G401 (cell line): ENCODE data around the gene TP63. TPM values are rescaled to one million over a fixed set of nuclear protein-coding genes. Genes with fewer than 3 reads are reported as not detected.
"Not testable (repeated sequence)": the region's sequence is repeated elsewhere in the genome, so short reads cannot be mapped to it uniquely, and the experiment has no call there.

Source experiments
- DNase-seq: peaks from one replicate; pipeline ENCODE4 v3.0.0-alpha.2; 2015; ENCODE audit warnings: low spot score
- in situ Hi-C: cut with HindIII; loops from 2 replicates; pipeline ENCODE4 v1.10.0; 2016; ENCODE audit warnings: low sequenced_read_pairs, mixed read lengths
- total RNA-seq: library from RNA; depleted of rRNA; stranded (reverse); fragments of >200 nt; shearing (Covaris generic); gene quantifications from 2 replicates; pipeline ENCODE4 v1.2.3, GENCODE V29; 2014; rRNA removed

Gene TP63
- not detected in 2 replicates for total RNA-seq

DNA sequence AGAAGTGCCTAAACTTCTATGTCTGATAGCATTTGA lies at the start of gene TP63:
TP63 (plus strand) TSS at position 17 of the 36 bp plus-strand sequence. CDS start 127 bp downstream, outside the sequence.
- in situ Hi-C loops = no loop called here
- DNase-seq = no peak

DNA sequence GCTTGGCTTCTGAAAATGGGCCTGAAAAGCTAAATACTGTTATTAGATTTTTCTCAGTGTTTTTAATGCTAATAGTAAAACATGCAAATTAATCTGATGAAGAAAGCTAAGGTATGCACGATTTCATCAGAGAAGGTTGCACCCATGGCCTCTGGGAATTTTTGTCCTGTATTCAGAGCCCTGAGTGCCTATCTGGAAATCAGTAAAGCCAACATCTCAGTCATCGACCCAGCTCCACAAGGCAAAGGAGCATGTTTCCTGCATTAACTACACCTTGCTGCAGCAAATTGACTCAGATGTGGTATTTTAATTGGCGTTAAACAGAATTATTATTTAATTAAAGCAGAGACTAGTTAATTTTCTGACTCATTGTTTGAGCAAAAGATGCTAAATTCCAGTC lies 49.0 kb upstream of the TP63 start:
- in situ Hi-C loops = no loop called here
- DNase-seq = no peak

DNA sequence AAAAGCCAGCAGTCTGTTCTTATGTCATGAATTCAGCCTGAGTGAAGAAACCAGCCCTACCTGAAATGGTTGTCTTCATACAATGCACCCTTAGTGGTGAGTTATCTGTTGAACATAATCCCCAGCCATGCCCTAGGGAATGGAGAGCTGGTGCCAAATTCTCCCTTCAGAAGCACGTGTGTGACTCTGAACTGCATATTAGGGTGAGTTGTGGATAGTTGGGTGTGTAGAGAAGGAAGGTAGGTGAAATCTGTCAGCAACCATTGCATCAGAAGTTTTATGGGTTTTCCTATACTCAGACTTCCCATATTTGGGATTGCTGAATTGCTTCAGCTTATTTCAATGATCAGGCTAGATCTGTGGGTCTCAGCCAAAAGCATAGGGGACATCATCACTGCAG lies 46.5 kb upstream of the TP63 start:
- DNase-seq = no peak
- in situ Hi-C loops = no loop called here

DNA sequence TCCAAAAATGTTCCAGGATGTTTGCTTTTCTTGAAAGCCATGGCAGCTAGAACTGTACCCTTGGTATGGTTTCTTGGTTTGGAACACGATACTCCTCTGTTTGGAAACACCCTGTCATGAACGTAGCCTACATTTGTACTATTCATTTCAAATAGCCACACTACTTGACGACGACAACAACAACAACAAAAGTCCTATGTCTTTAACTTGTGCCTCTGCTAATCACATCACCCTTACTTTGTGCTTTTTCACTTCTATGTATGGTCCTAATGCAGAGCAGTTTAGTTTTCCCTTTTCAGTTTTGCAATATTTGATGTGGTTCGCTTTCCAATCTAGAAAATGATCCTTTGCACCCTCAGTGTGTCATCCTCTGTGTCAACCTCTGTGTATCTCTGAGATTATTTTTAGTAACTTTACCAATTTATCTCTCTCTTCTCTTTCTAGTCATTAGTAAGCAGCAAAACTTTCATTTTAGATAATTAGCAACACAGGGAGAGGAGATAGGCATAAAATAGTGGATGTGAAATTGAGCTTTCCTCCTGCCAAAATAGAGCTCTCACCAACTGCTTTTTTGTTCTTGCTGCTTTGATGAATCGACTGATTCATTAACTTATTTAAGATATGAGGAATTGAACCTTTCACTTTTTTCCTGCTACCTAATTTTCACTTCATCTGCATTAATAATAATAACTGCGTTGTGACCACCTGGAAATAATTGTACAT lies 44.1 kb upstream of the TP63 start:
- in situ Hi-C loops = no loop called here
- DNase-seq = no peak

DNA sequence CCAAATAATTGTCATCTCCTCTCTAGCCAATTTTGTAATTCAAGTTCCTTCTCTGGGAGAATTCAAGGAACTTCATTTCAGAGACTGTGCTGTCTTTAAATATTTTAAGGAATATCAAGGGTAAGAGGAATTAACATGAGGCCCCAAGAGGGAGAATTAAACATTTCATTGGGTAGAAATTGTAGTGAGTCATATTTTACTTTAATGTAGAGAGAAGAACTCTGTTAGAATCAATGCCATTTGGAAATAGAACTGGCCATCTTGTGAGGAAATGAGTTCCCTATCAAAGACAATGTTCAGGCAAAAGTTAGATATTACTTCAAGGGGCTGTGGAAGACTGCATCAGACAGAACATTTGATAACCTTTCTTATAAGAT lies 43.5 kb upstream of the TP63 start:
- in situ Hi-C loops = no loop called here

DNA sequence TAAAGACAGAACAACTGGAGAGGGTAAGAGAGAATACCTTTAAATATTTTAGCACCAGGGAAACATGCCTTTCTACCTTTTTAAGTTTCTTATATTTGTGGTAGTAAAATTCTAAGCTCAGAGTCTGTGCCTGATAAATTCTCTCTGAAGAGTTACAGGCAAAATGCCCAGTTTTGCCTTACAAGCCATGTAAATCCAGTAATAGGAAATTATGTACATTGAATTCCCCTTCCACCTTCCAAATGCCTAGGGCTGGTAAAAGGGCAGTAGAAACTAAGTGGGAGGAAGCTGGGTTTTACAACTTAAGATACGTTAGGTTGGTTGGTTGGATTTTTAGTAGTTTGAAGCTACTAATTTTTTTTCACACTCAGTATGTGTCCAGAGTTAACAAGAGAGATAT lies 43.1 kb upstream of the TP63 start:
- in situ Hi-C loops = no loop called here
- no peak for DNase-seq

More for the DNA sequence above, 43.5 kb upstream of the TP63 start:
- no peak for DNase-seq

DNA sequence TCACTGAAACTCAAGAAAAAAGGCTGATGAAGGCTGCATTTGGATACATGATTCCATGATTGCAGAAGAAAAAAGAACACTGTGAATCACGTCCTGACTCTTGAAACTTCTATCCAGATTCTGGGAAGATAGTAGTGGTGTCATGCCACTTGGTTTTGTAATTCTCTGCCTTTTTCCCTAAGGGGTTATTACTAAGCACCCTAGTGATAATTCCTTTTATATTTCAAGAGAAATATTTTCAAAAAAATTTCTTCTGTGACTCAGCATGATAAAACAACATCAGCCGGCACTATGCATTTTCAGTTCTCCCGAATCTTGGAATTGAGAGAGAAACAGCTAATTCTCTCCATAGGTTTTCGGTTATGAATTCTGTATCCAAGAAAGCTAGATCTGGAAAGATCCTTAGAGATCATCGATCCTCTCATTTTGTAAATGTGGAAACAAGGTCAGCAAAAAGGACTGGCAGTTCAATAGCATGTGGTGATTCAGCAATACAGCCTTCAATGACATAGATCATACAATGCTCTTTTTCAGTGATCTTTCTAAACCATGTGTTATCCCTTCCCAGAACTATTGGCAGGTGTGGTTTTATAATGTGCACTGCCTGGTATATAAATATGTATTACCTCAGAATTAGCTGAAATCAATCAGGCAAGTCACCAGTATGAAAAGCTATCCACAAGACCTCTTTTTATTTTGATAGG lies 42.6 kb upstream of the TP63 start:
- in situ Hi-C loops = no loop called here
- no peak for DNase-seq

DNA sequence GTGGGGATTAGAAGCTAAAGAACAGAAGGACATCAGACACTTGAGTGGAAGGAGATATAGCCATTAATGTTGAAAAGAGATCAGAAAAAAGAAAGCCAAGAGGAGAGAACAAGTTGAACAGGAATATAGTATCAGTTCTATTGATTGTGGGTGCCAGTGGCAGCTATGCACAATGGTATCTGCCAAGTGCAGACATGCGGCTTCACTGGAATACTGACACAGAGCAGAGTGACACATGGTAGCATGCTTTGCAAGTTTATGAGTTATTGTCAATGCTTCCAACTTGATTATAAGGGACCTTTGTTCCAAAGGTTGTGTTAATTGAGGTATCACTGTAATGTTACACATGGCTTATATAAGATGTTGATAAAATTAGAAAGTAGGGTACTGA lies 42.0 kb upstream of the TP63 start:
- in situ Hi-C loops = no loop called here

DNA sequence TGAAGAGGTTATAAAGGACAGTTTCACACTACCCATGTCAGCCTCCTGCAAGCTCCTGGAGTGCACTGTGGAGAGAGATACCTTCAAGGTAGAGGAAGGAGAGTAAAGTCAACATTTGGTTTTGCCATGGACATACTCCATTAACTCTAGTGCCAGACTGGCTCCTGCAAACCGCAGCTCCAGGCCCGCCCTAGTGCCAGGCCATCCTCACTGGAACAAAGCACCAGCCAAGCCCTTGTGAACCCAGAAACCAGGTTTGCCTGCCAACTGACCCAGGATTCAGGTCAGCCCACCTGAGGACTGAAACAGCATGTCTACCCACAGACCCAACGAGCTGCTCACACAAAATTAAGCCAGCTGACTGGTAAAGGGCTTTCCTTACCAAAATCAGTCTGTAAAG lies 41.0 kb upstream of the TP63 start:
- DNase-seq = no peak
- in situ Hi-C loops = no loop called here

More for the DNA sequence above, 42.0 kb upstream of the TP63 start:
- no peak for DNase-seq

DNA sequence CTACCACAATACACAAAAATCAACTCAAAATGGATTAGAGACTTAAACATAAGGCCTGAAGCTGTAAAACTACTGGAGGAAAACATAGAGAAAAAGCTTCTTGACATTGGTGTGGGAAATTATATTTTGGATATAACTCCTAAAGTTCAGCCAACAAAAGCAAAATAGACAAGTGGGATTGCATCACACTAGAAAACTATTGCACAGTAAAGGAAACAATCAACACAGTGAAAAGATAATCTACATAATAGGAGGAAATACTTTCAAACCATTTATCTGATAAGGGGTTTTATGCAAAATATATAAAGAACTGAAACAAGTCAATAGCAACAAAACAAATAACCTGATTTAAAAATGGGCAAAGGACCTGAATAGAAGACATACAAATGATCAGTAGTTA lies 37.6 kb upstream of the TP63 start:
- in situ Hi-C loops = no loop called here
- no peak for DNase-seq

DNA sequence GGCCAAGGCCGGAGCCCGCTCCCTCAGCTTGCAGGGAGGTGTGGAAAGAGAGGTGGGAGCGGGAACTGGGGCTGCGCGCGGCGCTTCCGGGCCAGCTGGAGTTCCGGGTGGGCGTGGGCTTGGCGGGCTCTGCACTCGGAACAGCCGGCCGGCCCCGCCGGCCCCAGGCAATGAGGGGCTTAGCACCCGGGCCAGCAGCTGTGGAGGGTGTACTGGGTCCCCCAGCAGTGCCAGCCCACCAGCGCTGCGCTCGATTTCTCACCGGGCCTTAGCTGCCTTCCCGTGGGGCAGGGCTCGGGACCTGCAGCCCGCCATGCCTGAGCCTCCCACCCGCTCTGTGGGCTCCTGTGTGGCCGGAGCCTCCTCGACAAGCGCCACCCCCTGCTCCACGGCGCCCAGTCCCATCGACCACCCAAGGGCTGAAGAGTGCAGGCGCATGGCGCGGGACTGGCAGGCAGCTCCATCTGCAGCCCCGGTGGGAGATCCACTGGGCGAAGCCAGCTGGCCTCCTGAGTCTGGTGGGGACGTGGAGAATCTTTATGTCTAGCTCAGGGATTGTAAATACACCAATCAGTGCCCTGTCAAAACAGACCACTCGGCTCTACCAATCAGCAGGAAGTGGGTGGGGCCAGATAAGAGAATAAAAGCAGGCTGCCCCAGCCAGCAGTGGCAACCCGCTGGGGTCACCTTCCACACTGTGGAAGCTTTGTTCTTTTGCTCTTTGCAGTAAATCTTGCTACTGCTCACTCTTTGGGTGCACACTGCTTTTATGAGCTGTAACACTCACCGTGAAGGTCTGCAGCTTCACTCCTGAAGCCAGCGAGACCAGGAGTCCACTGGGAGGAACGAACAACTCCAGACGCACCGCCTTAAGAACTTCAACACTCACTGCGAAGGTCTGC lies 34.9 kb upstream of the TP63 start:
- DNase-seq = not testable (repeated sequence)

DNA sequence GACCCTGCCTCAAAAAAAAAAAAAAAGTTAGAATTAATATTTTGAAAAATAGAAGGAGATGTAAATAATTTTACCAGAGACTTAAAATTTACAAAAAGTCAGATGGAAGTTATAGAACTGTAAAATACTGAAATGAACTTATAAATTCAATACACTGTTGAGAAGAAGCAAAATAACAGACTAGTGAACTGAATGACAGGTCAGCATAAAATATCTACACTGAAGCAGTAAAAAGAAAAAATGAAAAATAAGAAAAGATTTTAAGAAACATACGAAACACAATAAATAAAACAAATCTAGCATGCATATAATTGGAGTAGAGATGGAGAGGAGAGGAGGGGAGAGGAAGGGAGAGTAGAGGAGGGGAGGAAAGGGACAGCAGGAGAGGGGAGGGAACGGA lies 33.3 kb upstream of the TP63 start:
- no peak for DNase-seq
- in situ Hi-C loops = no loop called here

More for the DNA sequence above, 34.9 kb upstream of the TP63 start:
- in situ Hi-C loops = not testable (repeated sequence)

DNA sequence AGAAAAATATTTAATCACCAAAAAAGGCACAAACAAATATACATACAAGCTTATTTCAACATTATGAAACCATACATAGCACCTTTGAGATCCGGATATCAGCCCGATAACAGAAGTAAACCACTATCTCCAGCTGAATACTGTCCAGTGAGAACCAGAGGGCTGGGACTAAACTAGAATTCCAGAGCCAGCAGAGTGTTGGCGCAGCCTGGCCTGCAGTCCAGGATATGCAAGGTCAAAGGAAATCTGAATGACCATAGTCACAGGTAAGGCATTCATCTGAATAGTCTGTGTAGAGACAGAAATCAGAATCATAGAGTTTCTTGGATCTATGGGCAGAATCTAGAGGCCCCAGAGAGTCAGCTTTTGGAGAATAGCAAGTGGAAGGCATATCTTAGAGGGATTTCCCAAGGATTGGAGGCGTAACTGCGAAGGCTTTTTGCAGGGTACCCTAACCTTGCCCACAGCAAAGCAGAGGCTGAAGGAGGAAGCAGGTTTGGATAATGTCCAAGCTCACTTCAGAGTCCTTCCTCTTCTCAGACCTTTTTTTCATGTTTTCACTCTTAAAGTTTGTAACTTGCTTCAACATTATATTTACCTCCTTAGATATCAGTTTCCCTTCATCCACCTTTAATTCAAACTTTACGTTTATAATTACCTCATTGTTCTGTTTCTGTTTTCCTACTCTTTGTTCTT lies 32.5 kb upstream of the TP63 start:
- no peak for DNase-seq

DNA sequence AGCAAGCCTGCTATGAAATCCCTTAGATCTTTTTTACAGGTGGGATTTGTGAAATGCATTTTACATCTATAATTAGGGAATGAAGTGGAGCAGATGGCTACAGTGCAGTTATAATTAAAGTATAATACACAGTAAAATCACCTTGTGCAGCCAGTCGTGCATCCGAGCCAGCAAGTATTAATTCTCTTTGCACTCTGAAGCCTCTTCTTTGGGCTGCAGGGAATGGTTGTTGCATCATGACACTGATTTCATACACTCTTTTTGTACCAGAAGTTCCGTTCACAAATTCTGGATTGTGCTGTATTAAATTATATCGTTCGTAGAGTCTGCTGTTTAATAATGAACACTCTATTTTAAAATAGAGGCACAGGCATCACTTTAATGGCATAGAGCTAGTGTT lies 28.7 kb upstream of the TP63 start:
- in situ Hi-C loops = no loop called here
- no peak for DNase-seq

More for the DNA sequence above, 32.5 kb upstream of the TP63 start:
- in situ Hi-C loops = no loop called here

DNA sequence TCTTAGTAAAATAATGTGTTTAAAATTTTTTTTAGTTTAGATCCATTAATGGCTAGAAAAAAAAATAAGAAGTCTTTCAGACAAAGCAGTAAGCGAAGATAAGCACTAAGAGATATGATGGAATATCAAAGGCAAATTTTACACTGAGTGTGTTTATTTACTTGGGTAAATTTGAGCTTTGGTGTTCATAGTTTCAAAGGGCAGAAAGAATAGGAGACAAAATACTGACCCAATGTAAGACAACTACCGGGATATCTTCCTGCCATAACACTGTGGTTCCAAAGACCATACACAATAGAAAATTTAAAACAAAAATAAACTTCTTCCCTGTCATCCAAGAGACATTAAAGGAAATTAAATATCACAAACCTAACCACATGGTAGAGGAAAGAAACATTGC lies 25.5 kb upstream of the TP63 start:
- in situ Hi-C loops = no loop called here

DNA sequence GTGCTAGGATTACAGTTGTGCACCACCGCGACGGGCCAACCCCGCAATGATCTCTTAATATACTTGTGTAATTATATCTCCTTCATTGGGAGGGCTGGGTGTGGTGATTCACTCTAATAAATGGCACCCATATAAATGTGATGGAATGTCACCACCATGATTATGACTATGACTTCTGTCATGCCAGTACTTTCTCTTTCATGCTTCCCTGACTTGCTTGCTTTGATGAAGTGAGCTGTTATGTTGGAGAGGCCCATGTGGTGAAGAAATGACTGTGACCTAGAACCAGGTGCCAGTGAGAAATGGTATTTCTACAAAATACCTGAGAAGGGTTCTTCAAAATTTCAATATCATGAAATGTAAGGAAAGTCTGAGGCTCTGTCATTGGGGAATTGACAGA lies 24.4 kb upstream of the TP63 start:
- DNase-seq = no peak
- in situ Hi-C loops = no loop called here

More for the DNA sequence above, 25.5 kb upstream of the TP63 start:
- no peak for DNase-seq

DNA sequence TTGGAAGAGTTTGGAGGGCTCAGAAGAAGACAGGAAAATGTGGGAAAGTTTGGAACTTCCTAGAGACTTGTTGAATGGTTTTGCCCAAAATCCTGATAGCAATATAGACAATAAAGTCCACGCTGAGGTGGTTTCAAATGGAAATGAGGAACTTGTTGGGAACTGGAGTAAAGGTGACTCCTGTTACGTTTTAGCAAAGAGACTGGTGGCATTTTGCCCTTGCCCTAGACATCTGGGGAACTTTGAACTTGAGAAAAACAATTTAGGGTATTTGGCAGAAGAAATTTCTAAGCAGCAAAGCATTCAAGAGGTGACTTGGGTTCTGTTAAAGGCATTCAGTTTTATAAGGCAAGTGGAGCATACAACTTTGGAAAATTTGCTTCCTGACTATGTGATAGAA lies 18.5 kb upstream of the TP63 start:
- in situ Hi-C loops, DNase-seq: not testable (repeated sequence)

DNA sequence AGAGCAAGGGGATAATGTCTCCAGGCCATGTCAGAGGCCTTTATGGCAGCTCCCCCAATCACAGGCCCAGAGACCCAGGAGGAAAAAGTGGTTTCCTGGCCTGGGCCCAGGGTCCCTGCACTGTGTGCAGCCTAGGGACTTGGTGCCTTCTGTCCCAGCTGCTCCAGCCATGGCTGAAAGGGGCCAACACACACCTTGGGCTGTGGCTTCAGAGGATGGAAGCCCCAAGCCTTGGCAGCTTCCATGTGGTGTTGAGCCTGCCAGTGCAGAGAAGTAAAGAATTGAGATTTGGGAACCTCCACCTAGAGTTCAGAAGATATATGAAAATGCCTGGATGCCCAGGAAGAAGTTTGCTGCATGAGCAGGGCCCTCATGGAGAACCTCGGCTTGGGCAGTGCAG lies 18.1 kb upstream of the TP63 start:
- in situ Hi-C loops = no loop called here
- no peak for DNase-seq

DNA sequence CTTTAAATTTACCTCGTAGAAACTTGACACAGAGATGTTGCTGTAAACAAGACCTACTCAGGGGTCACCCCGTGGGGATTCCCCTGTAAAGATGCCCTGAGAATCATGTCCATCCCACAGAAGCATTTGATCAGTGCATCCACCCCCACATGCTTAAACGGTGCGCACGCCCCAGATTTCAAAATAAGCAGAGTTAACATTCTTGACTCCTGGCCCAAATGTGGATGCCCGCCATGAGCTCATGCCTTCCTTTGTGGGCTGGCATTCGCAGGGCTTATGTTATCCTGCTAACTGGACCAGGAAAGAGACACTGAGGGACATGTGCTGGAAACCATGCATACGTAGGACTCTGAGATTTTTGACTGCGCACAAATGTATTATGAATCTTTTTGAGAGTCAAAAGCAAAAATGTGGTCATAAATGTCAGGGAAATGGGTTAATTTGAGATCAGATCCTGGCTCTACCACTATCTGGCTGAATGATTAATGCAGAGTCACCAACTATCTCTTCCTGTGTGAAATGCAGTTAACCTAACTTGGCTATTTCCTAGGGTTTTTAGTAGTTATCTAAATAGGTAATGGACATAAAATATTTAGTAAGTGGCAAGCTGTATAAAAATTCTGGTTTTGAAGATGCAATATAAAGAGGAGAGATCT lies 9.1 kb upstream of the TP63 start:
- in situ Hi-C loops = no loop called here
- DNase-seq = no peak
